Measurements from ENCODE around the gene CAP2.

The CAP2 gene

DNA sequence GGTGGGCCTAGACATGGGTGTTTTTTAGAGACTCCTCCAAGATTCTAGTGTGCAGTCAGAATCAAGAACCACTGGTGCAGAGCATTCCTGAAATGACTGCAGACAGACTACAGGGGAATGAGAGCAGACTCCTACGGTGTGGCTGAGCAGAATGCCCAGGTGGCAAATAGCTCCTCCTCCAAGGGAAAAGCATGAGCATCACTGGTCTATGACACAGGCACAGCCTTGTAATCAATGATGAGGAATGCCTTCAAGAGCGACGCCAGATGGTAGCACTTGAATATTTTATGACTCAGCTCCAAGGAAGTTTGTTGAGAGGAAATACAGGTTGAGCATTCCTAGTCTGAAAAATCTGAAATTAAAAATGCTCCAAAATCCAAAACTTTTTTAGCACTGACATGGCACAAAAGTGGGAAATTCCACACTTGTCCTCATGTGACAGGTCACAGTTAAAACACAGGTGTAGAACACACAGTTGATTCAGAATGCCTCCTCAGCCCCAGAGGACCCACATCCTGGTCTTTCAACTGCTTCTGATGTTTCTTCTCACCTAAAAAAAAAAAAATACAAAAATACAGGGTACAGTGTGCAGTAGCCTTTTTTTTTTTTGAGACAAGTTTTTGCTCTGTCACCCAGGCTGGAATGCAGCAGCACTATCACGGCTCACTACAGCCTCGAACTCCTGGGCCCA, 196.2 kb downstream of the CAP2 start:
- no peak for DNase-seq

DNA sequence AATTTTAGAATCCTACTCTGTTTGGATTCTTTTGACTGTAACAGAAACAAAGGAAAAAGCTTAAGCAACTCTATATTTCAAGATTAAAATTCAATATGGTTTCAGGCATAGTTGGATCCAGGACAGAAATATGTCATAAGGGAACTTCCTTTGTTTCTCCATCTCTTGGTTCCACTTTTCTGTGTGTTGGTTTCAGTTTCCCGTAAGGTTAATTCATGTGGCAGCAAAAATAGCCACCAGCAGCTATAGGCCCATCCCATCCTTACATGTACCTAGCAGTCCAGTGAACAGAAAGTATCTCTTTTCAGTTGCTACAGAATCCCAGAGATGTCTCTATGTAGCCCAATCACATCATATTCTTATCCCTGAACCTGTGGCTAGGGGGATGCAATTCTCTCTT, 197.9 kb downstream of the CAP2 start:
- DNase-seq, result no peak

DNA sequence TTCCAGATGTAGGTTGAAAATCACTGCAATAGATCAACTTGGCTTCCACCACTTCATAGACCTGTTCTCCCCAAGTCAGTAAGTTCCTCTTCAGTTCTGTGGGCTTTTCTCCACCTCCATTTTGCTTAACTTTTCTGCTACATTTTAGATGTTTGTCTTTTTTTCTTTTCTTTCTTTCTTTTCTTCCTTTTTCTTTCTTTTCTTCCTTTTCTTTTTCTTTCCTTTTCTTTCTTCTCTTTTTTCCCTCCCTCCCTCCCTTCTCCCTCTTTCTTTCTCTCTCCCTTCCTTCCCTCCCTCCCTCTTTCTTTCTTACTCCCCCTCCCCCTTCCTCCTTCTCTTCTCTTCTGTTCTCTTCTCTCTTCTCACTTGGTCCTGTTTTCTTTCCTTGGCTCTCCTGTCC, 199.9 kb downstream of the CAP2 start:
- DNase-seq, result no peak

DNA sequence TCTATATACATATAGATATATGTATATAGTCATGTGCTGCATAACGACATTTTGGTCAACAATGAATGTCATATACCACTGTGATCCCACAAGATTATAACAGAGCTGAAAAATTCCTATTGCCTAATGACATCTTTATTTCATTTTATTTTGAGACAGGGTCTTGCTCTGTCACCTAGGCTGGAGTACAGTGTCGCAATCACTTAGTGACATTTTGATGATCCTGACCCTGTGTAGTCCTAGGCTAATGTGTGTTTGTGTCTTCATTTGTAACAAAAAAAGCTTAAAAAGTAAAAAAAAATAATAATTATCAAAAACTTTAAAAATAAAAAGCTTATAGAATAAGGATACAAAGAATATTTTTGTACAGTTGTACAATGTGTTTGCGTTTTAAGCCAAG, 202.7 kb downstream of the CAP2 start:
- no peak for DNase-seq

DNA sequence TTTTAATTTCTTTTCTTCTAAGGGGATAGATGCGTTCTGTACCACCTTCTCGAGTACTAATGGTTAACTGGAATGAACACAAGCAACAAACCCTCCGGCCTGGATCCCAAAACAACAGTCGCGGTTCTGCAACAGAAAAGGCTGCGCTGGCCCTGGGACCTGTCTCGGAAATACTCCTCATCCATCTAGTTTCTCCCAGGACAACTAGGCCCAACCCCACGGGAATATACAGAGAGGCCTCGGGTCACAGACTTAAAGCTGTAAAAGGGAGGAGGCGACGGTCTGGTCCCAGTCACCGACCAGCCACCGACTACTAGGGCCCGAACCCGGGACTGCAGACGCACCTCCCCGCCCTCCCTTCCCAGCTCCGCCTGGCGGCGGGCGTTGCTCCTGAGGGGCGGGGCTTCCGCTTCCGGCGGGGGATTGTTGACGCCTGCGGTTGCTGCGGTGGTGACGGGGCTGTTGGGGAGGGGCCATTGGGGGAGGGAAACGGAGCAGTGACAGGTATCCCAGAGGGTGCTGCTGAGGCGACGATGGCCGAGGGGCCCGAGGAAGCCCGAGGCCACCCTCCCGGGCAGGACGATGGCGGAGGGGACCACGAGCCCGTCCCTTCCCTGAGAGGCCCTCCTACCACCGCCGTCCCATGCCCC, 206.6 kb downstream of the CAP2 start, which contains the start of gene FAM8A1:
Gene FAM8A1 (plus strand): TSS at position 426 of the 650 bp plus-strand sequence. CDS start 108 bp downstream, at position 534.
- DNase-seq, result peak; percentile 97

DNA sequence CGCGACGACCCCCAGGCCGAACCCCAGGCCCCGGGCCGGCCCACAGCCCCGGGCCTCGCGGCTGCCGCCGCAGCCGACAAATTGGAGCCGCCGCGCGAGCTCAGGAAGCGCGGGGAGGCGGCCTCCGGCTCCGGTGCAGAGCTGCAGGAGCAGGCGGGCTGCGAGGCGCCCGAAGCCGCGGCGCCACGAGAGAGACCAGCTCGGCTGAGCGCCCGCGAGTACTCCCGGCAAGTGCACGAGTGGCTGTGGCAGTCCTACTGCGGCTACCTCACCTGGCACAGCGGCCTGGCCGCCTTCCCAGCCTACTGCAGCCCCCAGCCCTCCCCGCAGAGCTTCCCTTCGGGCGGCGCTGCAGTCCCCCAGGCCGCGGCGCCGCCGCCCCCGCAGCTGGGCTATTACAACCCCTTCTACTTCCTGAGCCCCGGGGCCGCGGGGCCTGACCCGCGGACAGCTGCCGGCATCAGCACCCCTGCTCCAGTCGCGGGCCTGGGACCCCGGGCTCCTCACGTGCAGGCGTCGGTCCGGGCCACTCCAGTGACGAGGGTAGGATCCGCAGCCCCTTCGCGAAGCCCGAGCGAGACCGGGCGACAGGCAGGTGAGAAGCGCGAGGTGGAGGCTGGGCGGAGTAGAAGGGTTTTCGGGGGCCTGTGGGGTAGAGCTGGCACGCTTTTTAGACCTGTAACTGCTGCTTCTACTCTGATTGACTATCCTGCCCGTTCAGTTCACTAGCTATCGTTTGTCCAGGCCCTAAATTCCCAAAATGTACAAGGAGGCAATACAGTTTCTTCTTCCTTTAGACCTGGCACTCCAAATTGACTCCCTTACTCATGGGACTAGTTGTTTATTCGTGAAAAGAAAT, 207.4 kb downstream of the CAP2 start:
- DNase-seq, result peak; percentile 49

DNA sequence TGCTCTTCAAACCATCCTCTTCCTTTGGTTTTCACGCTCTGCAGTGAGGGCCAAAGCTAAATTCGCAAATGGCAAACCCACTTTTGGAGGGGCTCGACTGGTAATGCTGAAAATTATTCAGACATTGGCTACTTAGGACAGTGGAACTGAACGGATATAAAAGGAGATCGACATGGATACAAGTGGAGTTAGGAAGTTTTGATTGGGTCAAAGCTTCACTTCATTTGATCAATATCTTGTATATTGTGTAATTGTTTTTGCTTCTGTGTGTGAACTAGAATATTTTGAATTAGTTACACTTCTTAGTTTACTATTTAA, 207.9 kb downstream of the CAP2 start:
- no peak for DNase-seq

DNA sequence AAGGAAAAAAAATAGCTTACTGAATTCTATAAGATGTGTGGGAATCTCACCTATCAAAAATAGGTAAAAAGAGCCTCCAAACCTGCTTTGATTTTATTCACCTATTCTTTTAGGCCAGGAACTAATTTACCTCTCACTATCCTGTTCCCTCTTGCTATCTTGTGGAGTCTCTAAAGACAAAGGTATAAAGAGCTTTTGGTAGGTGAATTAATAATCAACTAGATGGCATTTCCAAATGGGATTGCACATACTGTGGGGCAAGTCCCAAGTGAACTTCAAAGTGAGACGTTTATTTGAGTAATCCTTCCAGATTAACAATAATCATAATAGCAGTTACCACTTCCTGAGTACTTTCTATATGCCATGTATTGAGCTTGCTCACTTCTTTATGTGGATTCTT, 209.5 kb downstream of the CAP2 start:
- no peak for DNase-seq

DNA sequence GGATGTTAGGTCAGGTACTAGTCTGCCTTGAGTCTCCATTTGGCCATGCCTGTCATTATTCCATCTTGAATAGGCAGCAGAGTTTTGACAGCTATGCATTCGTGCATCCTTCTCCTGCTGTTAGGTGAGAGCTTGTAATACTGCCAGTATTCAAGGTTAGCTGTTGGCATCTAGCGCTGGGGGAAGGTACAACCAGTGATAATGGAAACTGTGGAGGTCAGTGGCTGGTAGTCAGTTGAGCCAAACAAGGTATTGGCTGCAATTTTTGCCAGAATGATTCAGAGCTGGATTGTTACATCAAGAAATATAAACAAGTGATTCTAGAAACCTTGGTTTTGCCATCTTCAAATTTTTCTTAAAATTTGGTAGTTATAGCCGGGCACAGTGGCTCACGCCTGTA, 213.2 kb downstream of the CAP2 start:
- no peak for DNase-seq
